WTC11 (cell line): ENCODE results near the gene KLK12.

Experiments
- CTCF ChIP-seq: fragments of 200-600 bp; IDR thresholded peaks from 2 replicates; pipeline ENCODE4 v1.8.0; 2022; ENCODE audit warnings: antibody characterized with exemption
- GABPB1 ChIP-seq: sonication (generic); formaldehyde crosslinking; IDR thresholded peaks from 2 replicates; pipeline ENCODE4 v1.8.1; 2023; ENCODE audit warnings: mild to moderate bottlenecking, missing genetic modification reagents
- JUN ChIP-seq: sonication (generic); formaldehyde crosslinking; IDR thresholded peaks from 2 replicates; pipeline ENCODE4 v1.8.0; 2023; ENCODE audit warnings: mild to moderate bottlenecking, missing genetic modification reagents
- ZMAT4 ChIP-seq: fragments of 250-450 bp; sonication (Bioruptor Pico); IDR thresholded peaks from 2 replicates; pipeline ENCODE4 v1.9.0; 2021; ENCODE audit warnings: mild to moderate bottlenecking
- ZNF121 ChIP-seq: sonication (generic); formaldehyde crosslinking; IDR thresholded peaks from 2 replicates; pipeline ENCODE4 v1.8.0; 2023; ENCODE audit warnings: missing genetic modification reagents

- TF ChIP-seq GABPB1 (CRISPR knock-in tag) (no peak), CTCF (peak; percentile 47), ZNF121 (CRISPR knock-in tag) (no peak), ZMAT4 (no peak), JUN (CRISPR knock-in tag) (no peak)
Measured at GRCh38 chr19:51020988-51021651, 13.7 kb downstream of the KLK12 start.
